HuH-7 (cell line): ENCODE results near the gene TUBG1.
"Not testable (repeated sequence)": the region's sequence is repeated elsewhere in the genome, so short reads cannot be mapped to it uniquely, and the experiment has no call there.

Experiments used
- DNase-seq: peaks from one replicate; pipeline ENCODE4 v3.0.0; 2011; ENCODE audit warnings: low spot score

The TUBG1 gene

GRCh38 chr17:42579794-42580551, 29.5 kb upstream of the TUBG1 start:
- no peak for DNase-seq

- no peak for DNase-seq
Observed at GRCh38 chr17:42581744-42582270, 27.7 kb upstream of the TUBG1 start.

- no peak for DNase-seq
Observed at GRCh38 chr17:42584880-42585279, 24.6 kb upstream of the TUBG1 start.

- no peak for DNase-seq
Observed at GRCh38 chr17:42585353-42585752, 24.1 kb upstream of the TUBG1 start.

- DNase-seq = no peak
Observed at GRCh38 chr17:42586514-42587230, 22.8 kb upstream of the TUBG1 start.

GRCh38 chr17:42590886-42591285, 18.6 kb upstream of the TUBG1 start:
- DNase-seq = no peak

GRCh38 chr17:42591411-42591810, 18.1 kb upstream of the TUBG1 start:
- DNase-seq = no peak

GRCh38 chr17:42596386-42596785, 13.1 kb upstream of the TUBG1 start:
- DNase-seq = no peak

- no peak for DNase-seq
Observed at GRCh38 chr17:42598905-42599304, 10.6 kb upstream of the TUBG1 start.

GRCh38 chr17:42603318-42603717, 6.2 kb upstream of the TUBG1 start:
- DNase-seq = no peak

- DNase-seq = no peak
Observed at GRCh38 chr17:42607769-42608168, 1.7 kb upstream of the TUBG1 start.

- no peak for DNase-seq
Observed at GRCh38 chr17:42608305-42609181, 940 bp upstream of the TUBG1 start.

- DNase-seq = not testable (repeated sequence)
Observed at GRCh38 chr17:42609814-42610801, 625 bp downstream of the TUBG1 start.

GRCh38 chr17:42612013-42612412, 2.5 kb downstream of the TUBG1 start:
- DNase-seq = no peak

GRCh38 chr17:42613699-42614295, 4.3 kb downstream of the TUBG1 start:
- no peak for DNase-seq

GRCh38 chr17:42617956-42618431, 8.5 kb downstream of the TUBG1 start:
- no peak for DNase-seq

- DNase-seq = peak; percentile 66
Observed at GRCh38 chr17:42618442-42619150, 9.1 kb downstream of the TUBG1 start.

GRCh38 chr17:42621987-42622386, 12.5 kb downstream of the TUBG1 start:
- DNase-seq = not testable (repeated sequence)

GRCh38 chr17:42623271-42623670, 13.8 kb downstream of the TUBG1 start:
- no peak for DNase-seq
